ENCODE measurements around the gene GRAPL.
"Not testable (repeated sequence)": the region's sequence is repeated elsewhere in the genome, so short reads cannot be mapped to it uniquely, and the experiment has no call there.

The GRAPL gene

DNA sequence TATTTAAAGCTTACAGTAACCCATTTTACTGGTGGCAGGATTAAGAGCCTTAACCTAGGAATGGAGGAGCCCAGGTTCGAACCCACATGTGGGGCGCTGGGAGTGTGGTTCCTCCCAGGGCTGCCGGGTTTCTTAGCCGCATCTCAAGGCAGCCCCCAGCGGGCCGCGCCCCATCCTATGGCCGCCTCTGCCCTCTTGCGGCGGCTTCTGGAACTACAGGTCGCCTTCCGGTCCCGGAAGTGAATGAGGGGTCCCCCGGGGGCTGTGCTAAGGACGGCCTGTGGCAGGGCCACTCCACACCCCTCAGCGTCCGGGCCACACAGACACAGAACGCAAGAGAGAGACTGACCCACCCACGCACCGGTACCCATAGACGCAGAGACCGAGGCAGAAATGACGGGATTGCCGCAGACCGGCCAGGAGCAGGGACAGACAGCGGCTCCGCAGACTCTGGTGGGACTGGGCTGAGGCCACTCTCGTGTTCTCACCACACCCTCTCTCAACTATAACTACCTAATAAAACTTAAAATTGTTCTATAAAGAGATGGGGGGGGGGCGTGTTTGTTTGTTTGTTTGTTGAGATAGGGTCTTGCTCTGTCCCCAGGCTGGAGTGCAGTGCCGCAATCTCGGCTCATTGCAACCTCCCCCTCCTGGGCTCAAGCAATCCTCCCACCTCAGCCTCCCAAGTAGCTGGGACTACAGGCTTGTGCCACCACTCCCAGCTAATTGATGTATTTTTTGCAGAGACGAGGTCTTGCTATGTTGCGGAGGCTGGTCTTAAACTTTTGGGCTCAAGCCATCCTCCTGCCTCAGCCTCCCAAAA, 69.2 kb downstream of the GRAPL start:
- not testable (repeated sequence) for H3K4me1 ChIP-seq (ENCODE audit: control insufficient read depth in 5 of 5, insufficient read depth in 5 of 5, low read length in 5 of 5); H3K27me3 ChIP-seq (ENCODE audit: control insufficient read depth in 5 of 5, insufficient read depth in 4 of 5, low read length in 5 of 5); H3K9ac ChIP-seq (ENCODE audit: low read length in 5 of 5); H3K9me3 ChIP-seq (ENCODE audit: control insufficient read depth in 5 of 5, low read length in 5 of 5); H3K36me3 ChIP-seq (ENCODE audit: control insufficient read depth in 5 of 5, insufficient read depth in 5 of 5, low read length in 5 of 5); H3K27ac ChIP-seq (ENCODE audit: low read depth, low read length)
- peak overlapping the region in 1 of 5 donors; percentile 40 for H3K4me3 ChIP-seq (ENCODE audit: low read depth in 1 of 5, low read length in 5 of 5)

DNA sequence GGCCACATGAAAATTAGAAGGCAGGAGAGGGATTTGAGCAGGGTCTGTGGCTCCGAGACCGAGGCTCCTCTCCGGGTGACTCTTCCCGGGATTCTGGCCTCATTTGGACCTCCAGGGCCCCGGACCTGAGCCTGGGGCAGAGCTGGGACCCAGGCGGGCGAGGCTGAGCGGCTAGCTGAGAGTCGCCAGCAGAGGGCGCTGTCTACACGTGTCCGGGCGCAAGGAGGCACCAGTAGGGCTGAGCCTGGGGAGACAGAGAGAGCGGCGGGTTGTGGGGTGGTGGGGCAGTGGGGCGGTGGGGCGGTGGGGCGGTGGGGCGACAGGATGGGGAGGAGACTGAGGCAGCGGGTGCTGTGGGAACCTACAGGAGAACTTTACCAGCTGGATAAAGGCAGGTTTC, 75.1 kb downstream of the GRAPL start:
- H3K9me3 ChIP-seq (ENCODE audit: control insufficient read depth in 5 of 5, low read length in 5 of 5); H3K27ac ChIP-seq (ENCODE audit: low read depth, low read length); H3K4me3 ChIP-seq (ENCODE audit: low read depth in 1 of 5, low read length in 5 of 5); H3K4me1 ChIP-seq (ENCODE audit: control insufficient read depth in 5 of 5, insufficient read depth in 5 of 5, low read length in 5 of 5); H3K36me3 ChIP-seq (ENCODE audit: control insufficient read depth in 5 of 5, insufficient read depth in 5 of 5, low read length in 5 of 5); H3K27me3 ChIP-seq (ENCODE audit: control insufficient read depth in 5 of 5, insufficient read depth in 4 of 5, low read length in 5 of 5); H3K9ac ChIP-seq (ENCODE audit: low read length in 5 of 5): not testable (repeated sequence)

DNA sequence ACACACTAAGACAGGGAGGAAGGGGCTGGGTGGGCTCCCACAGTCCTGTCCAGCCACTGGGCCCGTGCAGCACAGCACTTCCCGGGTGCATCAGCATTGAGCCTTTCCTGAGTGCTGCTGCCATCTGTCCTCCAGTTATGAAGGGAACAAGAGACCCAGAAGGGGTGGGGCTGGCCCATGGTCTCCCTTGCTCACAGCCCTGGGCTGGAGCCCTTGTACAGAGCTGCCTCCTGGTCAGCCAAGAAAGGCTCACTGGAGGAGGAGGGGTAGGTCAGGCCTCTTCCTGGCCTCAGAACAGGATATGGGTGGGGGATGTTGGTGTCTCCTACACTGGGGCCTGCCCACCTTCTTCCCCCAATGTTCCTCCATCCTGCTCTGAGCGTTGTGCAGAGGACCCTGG, 76.0 kb downstream of the GRAPL start:
- not testable (repeated sequence) for H3K36me3 ChIP-seq (ENCODE audit: control insufficient read depth in 5 of 5, insufficient read depth in 5 of 5, low read length in 5 of 5); H3K4me3 ChIP-seq (ENCODE audit: low read depth in 1 of 5, low read length in 5 of 5); H3K27me3 ChIP-seq (ENCODE audit: control insufficient read depth in 5 of 5, insufficient read depth in 4 of 5, low read length in 5 of 5); H3K9ac ChIP-seq (ENCODE audit: low read length in 5 of 5); H3K27ac ChIP-seq (ENCODE audit: low read depth, low read length); H3K9me3 ChIP-seq (ENCODE audit: control insufficient read depth in 5 of 5, low read length in 5 of 5); H3K4me1 ChIP-seq (ENCODE audit: control insufficient read depth in 5 of 5, insufficient read depth in 5 of 5, low read length in 5 of 5)
